HG03342 (cell line): ENCODE data around the gene SSB.
"Not testable (repeated sequence)": the region's sequence is repeated elsewhere in the genome, so short reads cannot be mapped to it uniquely, and the experiment has no call there.

Experiments used
- ATAC-seq: cut with Tn5 transposase; IDR thresholded peaks from one replicate; pipeline ENCODE4 v1.9.1; 2021; ENCODE audit warnings: mild to moderate bottlenecking, moderate library complexity; ENCODE audit not compliant: unreplicated experiment

SSB gene

GRCh38 chr2:169781249-169782013 lies 17.2 kb upstream of the SSB start:
- ATAC-seq, result no peak

- no peak for ATAC-seq
These were observed 16.2 kb upstream of the SSB start for GRCh38 chr2:169782513-169782912.

DNA sequence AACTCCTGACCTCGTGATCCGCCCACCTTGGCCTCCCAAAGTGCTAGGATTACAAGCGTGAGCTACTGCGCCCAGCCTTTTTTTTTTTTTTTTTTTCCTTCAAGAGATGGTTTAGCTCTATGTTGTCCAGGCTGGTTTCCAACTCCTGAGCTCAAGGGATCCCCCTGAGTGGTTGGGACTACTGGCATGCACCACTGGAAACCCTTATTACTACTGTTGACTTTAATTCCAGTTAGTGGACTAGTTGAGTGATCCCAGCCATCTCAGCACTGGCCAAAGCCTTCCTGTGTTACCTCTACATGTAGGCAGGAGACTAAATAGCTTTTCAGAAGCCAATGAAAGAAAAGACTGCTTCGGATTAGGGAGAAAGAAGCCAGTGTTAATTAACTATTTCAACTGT lies 8.1 kb upstream of the SSB start:
- ATAC-seq, result no peak

DNA sequence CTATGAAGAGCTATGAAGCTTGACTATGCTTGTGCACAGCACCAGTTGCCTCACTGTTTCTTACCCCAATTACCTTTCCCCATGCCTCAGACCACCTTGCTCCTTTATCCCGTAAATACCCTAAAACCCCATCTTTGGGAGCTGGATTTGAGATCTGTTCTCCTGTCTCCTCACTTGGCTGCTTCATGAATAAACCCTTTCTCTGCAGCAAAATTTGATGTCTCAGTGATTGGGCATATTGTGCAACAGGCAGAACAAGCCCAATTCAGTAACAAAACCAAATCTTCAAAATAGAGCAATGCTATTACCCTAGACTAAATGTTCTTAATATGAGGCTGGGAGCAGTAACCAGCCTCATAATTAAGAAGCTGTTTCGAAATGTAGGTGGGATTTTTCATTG lies 3.5 kb upstream of the SSB start:
- ATAC-seq, result no peak

GRCh38 chr2:169796441-169796840 lies 2.2 kb upstream of the SSB start:
- no peak for ATAC-seq

DNA sequence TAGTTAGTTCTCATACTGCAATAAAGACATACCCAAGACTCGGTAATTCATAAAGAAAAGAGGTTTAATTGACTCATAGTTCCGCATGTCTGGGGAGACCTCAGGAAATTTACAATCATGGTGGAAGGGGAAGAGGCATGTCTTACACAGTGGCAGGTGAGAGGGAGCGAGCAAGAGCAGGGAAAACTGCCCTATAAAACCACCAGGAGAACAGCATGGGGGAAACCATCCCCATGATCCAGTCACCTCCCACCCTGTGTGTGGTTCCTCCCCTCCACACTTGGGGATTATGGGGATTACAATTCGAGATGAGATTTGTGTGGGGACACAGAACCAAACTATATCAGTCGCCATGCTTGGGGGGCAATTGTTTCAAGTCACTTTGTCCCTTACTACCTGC lies 1.1 kb upstream of the SSB start:
- ATAC-seq, result no peak

DNA sequence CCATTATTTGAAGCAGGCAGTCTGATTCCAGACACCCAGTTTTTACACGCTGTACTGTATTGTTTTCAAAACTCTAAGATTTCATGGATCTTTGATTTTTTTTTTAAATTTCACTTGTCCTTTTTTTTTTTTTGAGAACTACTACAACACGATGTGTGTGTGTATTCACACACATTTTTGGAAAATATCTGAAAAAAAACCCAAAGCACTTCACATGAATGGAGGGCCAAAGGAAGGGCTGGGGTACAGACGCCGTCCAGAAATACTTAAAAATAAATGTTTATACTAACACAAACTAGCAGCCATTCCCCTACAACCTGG lies 314 bp upstream of the SSB start:
- no peak for ATAC-seq

GRCh38 chr2:169803480-169803879 lies 4.8 kb downstream of the SSB start:
- ATAC-seq, result no peak

DNA sequence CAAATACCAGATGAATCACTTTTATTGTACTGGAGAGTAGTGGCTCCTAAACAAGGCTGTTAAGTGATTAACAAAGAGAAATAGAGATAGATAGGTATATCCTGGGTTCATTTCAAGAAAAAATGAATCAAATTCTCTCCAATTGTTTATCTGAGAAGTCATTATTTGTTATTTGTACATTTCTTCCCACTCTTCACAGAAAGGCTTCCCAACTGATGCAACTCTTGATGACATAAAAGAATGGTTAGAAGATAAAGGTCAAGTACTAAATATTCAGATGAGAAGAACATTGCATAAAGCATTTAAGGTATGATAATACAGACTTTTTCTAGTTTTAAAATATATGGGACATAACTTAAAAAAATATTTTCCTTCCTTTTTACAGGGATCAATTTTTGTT lies 7.9 kb downstream of the SSB start:
- no peak for ATAC-seq

- no peak for ATAC-seq
These were observed 9.6 kb downstream of the SSB start for GRCh38 chr2:169808221-169808620.

- ATAC-seq, result no peak
These were observed 17.2 kb downstream of the SSB start for GRCh38 chr2:169815849-169816248.

- ATAC-seq, result not testable (repeated sequence)
These were observed 18.3 kb downstream of the SSB start for GRCh38 chr2:169816961-169817360.

DNA sequence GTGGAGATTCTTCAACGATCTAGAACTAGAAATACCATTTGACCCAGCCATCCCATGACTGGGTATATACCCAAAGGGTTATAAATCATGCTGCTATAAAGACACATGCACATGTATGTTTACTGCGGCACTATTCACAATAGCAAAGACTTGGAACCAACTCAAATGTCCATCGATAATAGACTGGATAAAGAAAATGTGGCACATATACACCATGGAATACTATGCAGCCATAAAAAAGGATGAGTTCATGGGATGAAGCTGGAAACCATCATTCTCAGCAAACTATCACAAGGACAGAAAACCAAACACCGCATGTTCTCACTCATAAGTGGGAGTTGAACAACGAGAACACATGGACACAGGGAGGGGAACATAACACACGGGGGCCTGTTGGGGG lies 18.7 kb downstream of the SSB start:
- ATAC-seq, result not testable (repeated sequence)

DNA sequence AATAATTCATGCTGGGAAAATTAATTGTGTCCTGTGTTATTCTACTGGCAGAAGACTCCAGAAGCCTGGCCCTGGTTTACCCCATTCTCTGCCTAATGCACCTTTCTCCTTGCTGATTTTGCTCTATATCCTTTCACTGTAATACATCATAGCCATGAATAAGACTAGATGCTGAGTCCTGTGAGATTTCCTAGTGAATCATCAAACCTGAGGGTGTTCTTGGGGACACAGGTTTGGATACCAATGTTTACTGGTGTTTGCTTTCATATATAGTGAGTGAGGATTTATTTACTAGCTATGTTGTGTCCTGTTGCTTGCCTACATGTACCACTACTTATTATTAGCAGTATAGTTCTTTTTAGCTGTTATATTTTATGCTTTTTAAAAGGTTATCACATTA lies 19.6 kb downstream of the SSB start:
- no peak for ATAC-seq

GRCh38 chr2:169819106-169819505 lies 20.4 kb downstream of the SSB start:
- ATAC-seq, result no peak

- not testable (repeated sequence) for ATAC-seq
These were observed 21.4 kb downstream of the SSB start for GRCh38 chr2:169820101-169820500.

DNA sequence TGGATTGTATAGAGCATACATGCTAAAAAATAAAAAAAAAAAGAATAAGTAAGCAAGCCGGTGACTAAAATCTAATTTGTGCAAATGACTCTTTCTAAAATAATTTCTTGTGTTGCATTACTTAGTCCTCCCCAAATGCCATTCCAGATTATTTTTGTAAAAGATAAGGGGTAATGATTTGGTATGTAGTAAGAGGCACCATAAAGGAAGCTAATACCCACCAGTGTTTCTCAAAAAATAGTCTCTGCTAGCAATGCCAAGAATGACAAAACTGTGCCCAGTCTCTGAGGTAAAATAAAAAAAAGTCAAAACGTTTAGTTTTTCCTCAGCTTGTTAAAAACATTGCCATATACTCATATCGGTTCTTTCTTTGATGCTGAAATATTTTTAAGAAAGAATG lies 23.4 kb downstream of the SSB start:
- ATAC-seq, result no peak

- ATAC-seq, result no peak
These were observed 24.2 kb downstream of the SSB start for GRCh38 chr2:169822785-169823392.

DNA sequence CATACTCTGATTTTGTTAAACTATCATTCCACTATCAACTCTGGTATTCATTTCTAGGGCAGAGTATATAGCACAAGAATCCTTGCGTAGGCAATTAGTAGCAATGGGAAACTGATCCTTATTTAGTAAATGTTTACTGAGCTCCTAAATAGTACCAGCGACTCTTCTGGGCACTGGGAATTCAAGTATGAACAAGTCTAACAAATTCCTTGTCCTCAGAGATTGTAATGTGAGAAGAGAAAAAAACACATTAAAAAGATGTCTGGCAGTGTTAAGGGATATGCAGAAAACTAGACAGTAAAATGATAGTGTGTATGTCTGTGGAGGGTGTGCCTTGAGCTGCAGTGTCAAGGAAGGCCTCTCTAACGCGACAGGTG lies 25.3 kb downstream of the SSB start:
- ATAC-seq, result no peak

- ATAC-seq, result peak; percentile 65
These were observed 26.0 kb downstream of the SSB start, which contains the start of gene METTL5 for GRCh38 chr2:169824373-169825333. METTL5 (minus strand) TSS chr2:169824905; CDS start chr2:169824597, 308 bp downstream.

- ATAC-seq, result peak; percentile 83
These were observed 28.8 kb downstream of the SSB start, which contains the start of gene UBR3 for GRCh38 chr2:169827272-169828140. UBR3 (plus strand) TSS chr2:169827454; CDS start chr2:169827508, 54 bp downstream.
